ENCODE measurements around the gene LRMDA. TPM values are rescaled to one million over a fixed set of nuclear protein-coding genes. Genes with fewer than 3 reads are reported as not detected.

Gene LRMDA
- total and polyA plus RNA-seq, 2 of the 13 experiments (the other 11 are each of a cell fraction or from before 2014, with no cell fraction given) = 13.4 to 22.0 TPM

DNA sequence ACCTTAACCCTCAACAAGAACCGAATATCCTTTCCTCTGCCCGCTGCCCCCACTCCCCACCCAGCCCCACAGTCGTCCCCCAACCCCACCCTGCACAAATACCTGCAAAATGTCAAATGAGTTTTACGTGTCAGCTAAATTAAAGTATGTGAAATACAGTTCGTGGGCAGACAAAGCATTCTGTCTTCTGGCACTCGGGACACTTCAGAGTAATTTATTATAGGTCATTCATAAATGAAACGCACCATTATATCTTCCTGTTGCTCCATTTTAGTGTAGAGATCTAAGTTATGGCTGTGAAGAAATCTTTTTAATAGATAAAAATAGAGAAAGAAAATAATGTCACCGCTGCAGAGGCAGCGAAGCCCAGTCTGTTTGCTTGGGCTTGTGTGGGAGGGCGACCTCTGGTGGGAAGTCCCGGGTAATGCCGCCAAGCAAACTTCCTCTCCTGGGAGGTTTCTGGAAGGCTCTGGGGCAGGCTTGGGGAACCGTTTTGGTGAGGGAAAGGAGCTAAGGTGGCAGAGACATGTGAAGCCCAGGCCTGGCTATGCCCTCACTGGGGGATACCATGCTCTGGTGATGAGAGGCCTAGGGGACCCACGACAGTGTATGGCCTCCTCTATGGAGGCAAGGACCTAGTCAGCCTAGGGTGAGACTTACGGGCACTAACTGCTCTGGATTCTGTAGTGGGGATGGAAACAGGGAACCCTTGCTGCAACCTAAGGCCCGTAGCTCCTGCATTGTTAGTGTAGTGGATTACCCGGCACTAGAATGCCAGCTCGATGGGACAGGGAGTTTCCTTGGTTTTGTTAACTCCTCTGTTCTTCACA, 604.9 kb downstream of the LRMDA start (continued):
- TF ChIP-seq, protein P1, sequence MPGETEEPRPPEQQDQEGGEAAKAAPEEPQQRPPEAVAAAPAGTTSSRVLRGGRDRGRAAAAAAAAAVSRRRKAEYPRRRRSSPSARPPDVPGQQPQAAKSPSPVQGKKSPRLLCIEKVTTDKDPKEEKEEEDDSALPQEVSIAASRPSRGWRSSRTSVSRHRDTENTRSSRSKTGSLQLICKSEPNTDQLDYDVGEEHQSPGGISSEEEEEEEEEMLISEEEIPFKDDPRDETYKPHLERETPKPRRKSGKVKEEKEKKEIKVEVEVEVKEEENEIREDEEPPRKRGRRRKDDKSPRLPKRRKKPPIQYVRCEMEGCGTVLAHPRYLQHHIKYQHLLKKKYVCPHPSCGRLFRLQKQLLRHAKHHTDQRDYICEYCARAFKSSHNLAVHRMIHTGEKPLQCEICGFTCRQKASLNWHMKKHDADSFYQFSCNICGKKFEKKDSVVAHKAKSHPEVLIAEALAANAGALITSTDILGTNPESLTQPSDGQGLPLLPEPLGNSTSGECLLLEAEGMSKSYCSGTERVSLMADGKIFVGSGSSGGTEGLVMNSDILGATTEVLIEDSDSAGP (CRISPR knock-in tag; IDR thresholded peaks at IDR 0.05; ENCODE audit: borderline replicate concordance) = peak; percentile 26; the same call in 1 of the 2 replicates
- TF ChIP-seq, protein P2, sequence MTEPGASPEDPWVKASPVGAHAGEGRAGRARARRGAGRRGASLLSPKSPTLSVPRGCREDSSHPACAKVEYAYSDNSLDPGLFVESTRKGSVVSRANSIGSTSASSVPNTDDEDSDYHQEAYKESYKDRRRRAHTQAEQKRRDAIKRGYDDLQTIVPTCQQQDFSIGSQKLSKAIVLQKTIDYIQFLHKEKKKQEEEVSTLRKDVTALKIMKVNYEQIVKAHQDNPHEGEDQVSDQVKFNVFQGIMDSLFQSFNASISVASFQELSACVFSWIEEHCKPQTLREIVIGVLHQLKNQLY (CRISPR knock-in tag; IDR thresholded peaks at IDR 0.05) = 0 out of 2 replicates have a peak, but pooled peaks have one; percentile 23
- TF ChIP-seq JUN (CRISPR knock-in tag; IDR thresholded peaks at IDR 0.05) (0 out of 2 replicates have a peak, but pooled peaks have one; percentile 26), TARDBP (CRISPR knock-in tag; IDR thresholded peaks at IDR 0.05) (0 out of 2 replicates have a peak, but pooled peaks have one; percentile 3), CCDC6 (CRISPR knock-in tag; IDR thresholded peaks at IDR 0.05) (0 out of 2 replicates have a peak, but pooled peaks have one; percentile 32), HMG20A (CRISPR knock-in tag; IDR thresholded peaks at IDR 0.05; ENCODE audit: borderline replicate concordance) (peak; percentile 12; the same call in 1 of the 2 replicates), GFI1 (CRISPR knock-in tag; IDR thresholded peaks at IDR 0.05; ENCODE audit: borderline replicate concordance) (no peak), PITX1 (CRISPR knock-in tag; IDR thresholded peaks at IDR 0.05) (0 out of 2 replicates have a peak, but pooled peaks have one; percentile 42), YY1 (IDR thresholded peaks at IDR 0.05; ENCODE audit: insufficient read depth, insufficient replicate concordance, low read depth, low read length) (peak; percentile 40), RARA (CRISPR knock-in tag; IDR thresholded peaks at IDR 0.05) (0 out of 2 replicates have a peak, but pooled peaks have one; percentile 28), SALL1 (CRISPR knock-in tag; IDR thresholded peaks at IDR 0.05) (peak; percentile 47; the same call in 1 of the 2 replicates), STAG1 (CRISPR knock-in tag; IDR thresholded peaks at IDR 0.05) (peak; percentile 91), ZNF746 (CRISPR knock-in tag; IDR thresholded peaks at IDR 0.05) (no peak), GATAD2A (CRISPR knock-in tag; IDR thresholded peaks at IDR 0.05) (peak; percentile 57), SMC3 (IDR thresholded peaks at IDR 0.05; ENCODE audit: low read length) (peak; percentile 79), SRY (CRISPR knock-in tag; IDR thresholded peaks at IDR 0.05) (0 out of 2 replicates have a peak, but pooled peaks have one; percentile 25)
- TF ChIP-seq, protein P3, sequence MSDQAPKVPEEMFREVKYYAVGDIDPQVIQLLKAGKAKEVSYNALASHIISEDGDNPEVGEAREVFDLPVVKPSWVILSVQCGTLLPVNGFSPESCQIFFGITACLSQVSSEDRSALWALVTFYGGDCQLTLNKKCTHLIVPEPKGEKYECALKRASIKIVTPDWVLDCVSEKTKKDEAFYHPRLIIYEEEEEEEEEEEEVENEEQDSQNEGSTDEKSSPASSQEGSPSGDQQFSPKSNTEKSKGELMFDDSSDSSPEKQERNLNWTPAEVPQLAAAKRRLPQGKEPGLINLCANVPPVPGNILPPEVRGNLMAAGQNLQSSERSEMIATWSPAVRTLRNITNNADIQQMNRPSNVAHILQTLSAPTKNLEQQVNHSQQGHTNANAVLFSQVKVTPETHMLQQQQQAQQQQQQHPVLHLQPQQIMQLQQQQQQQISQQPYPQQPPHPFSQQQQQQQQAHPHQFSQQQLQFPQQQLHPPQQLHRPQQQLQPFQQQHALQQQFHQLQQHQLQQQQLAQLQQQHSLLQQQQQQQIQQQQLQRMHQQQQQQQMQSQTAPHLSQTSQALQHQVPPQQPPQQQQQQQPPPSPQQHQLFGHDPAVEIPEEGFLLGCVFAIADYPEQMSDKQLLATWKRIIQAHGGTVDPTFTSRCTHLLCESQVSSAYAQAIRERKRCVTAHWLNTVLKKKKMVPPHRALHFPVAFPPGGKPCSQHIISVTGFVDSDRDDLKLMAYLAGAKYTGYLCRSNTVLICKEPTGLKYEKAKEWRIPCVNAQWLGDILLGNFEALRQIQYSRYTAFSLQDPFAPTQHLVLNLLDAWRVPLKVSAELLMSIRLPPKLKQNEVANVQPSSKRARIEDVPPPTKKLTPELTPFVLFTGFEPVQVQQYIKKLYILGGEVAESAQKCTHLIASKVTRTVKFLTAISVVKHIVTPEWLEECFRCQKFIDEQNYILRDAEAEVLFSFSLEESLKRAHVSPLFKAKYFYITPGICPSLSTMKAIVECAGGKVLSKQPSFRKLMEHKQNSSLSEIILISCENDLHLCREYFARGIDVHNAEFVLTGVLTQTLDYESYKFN (CRISPR knock-in tag; conservative IDR thresholded peaks at IDR 0.05) = peak; percentile 6; the same call in 1 of the 2 replicates
- TF ChIP-seq, protein P4, sequence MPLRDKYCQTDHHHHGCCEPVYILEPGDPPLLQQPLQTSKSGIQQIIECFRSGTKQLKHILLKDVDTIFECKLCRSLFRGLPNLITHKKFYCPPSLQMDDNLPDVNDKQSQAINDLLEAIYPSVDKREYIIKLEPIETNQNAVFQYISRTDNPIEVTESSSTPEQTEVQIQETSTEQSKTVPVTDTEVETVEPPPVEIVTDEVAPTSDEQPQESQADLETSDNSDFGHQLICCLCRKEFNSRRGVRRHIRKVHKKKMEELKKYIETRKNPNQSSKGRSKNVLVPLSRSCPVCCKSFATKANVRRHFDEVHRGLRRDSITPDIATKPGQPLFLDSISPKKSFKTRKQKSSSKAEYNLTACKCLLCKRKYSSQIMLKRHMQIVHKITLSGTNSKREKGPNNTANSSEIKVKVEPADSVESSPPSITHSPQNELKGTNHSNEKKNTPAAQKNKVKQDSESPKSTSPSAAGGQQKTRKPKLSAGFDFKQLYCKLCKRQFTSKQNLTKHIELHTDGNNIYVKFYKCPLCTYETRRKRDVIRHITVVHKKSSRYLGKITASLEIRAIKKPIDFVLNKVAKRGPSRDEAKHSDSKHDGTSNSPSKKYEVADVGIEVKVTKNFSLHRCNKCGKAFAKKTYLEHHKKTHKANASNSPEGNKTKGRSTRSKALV (CRISPR knock-in tag; IDR thresholded peaks at IDR 0.05) = no peak
- TF ChIP-seq, protein P5, sequence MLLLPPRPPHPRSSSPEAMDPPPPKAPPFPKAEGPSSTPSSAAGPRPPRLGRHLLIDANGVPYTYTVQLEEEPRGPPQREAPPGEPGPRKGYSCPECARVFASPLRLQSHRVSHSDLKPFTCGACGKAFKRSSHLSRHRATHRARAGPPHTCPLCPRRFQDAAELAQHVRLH (CRISPR knock-in tag; IDR thresholded peaks at IDR 0.05; ENCODE audit: borderline replicate concordance, low read depth) = peak; percentile 37; the same call in 1 of the 2 replicates

Data from HepG2 (cell line).